ENCODE results near the gene NUP88.

DNA sequence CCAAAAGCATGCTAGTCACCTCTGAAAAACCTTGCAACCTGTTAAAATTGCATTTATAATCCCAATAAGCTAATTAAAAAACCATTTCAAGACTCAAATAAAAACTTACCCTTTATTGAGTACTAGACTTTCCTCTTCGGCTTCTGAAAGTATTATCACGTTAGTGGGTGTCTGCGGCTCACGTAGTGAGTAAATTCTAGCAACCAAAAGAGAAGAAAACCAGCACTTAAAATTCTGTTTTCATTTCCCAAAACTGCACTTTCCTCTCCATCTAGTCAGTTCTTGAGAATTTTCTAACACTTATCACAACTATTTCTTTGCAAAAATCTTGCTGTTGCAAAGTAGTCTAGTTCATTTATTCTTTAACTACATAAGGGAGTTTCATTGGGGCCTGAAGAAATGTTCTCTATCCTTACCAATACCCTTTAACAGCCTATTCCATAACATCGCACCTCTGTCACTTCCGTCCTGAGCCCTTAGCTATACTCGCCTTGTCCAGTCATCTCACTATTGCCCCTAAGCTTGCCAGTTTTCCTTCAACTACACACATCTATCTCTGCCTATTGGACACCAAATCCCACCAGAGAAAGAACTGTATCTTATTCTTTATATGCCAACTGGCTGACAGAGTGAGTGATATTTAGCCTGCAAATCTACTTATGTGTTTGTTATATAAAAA lies 8.7 kb downstream of the NUP88 start:
- TF ChIP-seq EGR1 (IDR thresholded peaks at IDR 0.05; ENCODE audit: low read depth) = no peak
- TF ChIP-seq, protein P1, sequence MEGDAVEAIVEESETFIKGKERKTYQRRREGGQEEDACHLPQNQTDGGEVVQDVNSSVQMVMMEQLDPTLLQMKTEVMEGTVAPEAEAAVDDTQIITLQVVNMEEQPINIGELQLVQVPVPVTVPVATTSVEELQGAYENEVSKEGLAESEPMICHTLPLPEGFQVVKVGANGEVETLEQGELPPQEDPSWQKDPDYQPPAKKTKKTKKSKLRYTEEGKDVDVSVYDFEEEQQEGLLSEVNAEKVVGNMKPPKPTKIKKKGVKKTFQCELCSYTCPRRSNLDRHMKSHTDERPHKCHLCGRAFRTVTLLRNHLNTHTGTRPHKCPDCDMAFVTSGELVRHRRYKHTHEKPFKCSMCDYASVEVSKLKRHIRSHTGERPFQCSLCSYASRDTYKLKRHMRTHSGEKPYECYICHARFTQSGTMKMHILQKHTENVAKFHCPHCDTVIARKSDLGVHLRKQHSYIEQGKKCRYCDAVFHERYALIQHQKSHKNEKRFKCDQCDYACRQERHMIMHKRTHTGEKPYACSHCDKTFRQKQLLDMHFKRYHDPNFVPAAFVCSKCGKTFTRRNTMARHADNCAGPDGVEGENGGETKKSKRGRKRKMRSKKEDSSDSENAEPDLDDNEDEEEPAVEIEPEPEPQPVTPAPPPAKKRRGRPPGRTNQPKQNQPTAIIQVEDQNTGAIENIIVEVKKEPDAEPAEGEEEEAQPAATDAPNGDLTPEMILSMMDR (IDR thresholded peaks at IDR 0.05 in 2 of 3, conservative IDR thresholded peaks at IDR 0.05 in 1 of 3; ENCODE audit: borderline replicate concordance in 1 of 3, insufficient read depth in 1 of 3, low read depth in 2 of 3, low read length in 2 of 3) = no peak
- TF ChIP-seq, protein P2, sequence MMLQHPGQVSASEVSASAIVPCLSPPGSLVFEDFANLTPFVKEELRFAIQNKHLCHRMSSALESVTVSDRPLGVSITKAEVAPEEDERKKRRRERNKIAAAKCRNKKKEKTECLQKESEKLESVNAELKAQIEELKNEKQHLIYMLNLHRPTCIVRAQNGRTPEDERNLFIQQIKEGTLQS (IDR thresholded peaks at IDR 0.05) = no peak
- TF ChIP-seq, protein P3, sequence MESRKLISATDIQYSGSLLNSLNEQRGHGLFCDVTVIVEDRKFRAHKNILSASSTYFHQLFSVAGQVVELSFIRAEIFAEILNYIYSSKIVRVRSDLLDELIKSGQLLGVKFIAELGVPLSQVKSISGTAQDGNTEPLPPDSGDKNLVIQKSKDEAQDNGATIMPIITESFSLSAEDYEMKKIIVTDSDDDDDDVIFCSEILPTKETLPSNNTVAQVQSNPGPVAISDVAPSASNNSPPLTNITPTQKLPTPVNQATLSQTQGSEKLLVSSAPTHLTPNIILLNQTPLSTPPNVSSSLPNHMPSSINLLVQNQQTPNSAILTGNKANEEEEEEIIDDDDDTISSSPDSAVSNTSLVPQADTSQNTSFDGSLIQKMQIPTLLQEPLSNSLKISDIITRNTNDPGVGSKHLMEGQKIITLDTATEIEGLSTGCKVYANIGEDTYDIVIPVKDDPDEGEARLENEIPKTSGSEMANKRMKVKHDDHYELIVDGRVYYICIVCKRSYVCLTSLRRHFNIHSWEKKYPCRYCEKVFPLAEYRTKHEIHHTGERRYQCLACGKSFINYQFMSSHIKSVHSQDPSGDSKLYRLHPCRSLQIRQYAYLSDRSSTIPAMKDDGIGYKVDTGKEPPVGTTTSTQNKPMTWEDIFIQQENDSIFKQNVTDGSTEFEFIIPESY (IDR thresholded peaks at IDR 0.05; ENCODE audit: extremely low read depth, insufficient replicate concordance, low read length) = no peak
- TF ChIP-seq POLR2AphosphoS5 (IDR thresholded peaks at IDR 0.05; ENCODE audit: low read depth, low read length) = no peak
- TF ChIP-seq EZH2 (IDR thresholded peaks at IDR 0.05) = no peak
- TF ChIP-seq CEBPB (IDR thresholded peaks at IDR 0.05; ENCODE audit: low read depth) = no peak
- TF ChIP-seq, protein P4, sequence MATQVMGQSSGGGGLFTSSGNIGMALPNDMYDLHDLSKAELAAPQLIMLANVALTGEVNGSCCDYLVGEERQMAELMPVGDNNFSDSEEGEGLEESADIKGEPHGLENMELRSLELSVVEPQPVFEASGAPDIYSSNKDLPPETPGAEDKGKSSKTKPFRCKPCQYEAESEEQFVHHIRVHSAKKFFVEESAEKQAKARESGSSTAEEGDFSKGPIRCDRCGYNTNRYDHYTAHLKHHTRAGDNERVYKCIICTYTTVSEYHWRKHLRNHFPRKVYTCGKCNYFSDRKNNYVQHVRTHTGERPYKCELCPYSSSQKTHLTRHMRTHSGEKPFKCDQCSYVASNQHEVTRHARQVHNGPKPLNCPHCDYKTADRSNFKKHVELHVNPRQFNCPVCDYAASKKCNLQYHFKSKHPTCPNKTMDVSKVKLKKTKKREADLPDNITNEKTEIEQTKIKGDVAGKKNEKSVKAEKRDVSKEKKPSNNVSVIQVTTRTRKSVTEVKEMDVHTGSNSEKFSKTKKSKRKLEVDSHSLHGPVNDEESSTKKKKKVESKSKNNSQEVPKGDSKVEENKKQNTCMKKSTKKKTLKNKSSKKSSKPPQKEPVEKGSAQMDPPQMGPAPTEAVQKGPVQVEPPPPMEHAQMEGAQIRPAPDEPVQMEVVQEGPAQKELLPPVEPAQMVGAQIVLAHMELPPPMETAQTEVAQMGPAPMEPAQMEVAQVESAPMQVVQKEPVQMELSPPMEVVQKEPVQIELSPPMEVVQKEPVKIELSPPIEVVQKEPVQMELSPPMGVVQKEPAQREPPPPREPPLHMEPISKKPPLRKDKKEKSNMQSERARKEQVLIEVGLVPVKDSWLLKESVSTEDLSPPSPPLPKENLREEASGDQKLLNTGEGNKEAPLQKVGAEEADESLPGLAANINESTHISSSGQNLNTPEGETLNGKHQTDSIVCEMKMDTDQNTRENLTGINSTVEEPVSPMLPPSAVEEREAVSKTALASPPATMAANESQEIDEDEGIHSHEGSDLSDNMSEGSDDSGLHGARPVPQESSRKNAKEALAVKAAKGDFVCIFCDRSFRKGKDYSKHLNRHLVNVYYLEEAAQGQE (IDR thresholded peaks at IDR 0.05; ENCODE audit: low read depth) = no peak
- no peak for TF ChIP-seq RAD21 (IDR thresholded peaks at IDR 0.05; ENCODE audit: low read depth)
- TF ChIP-seq CBX3 (IDR thresholded peaks at IDR 0.05; ENCODE audit: low read depth) = no peak
- no peak for TF ChIP-seq POLR2A (IDR thresholded peaks at IDR 0.05; ENCODE audit: borderline replicate concordance, extremely low read depth, insufficient read depth, insufficient read length)
- no peak for TF ChIP-seq FOSL1 (IDR thresholded peaks at IDR 0.05; ENCODE audit: low read depth)
- no peak for TF ChIP-seq ZNF274 (IDR thresholded peaks at IDR 0.05; ENCODE audit: low read depth, low read length)

All from HCT116 (cell line).